ENCODE measurements around the gene DLGAP4.
A peak's percentile ranks its signal among the peaks of the same experiment; 100 is the strongest.

DLGAP4 gene

GRCh38 chr20:36574366-36575135 lies 268.4 kb downstream of the DLGAP4 start:
- DNase-seq (ENCODE audit: low read depth in 3 of 3, low spot score in 1 of 3): peak in 1 of 3 donors; percentile 47

GRCh38 chr20:36576081-36576445 lies 269.9 kb downstream of the DLGAP4 start:
- no peak for DNase-seq (ENCODE audit: low read depth in 3 of 3, low spot score in 1 of 3)

Measured in stimulated activated CD4-positive, alpha-beta T cell treated with anti-CD3 and anti-CD28 coated beads, TNF-alpha, amount 100 ng/mL, for 1 hour (primary cell).